IPS-NIHi7 (cell line): Measurements from ENCODE around the gene SERPINA12.

Experiments used
- DNase-seq: peaks from one replicate; pipeline ENCODE4 v3.0.0; 2012; ENCODE audit warnings: mixed read lengths; ENCODE audit errors: extremely low spot score

SERPINA12 gene

GRCh38 chr14:94466706-94467370 is 42.4 kb downstream of the SERPINA12 start:
- no peak for DNase-seq

- DNase-seq, result no peak
Observed at GRCh38 chr14:94465042-94465441, 44.2 kb downstream of the SERPINA12 start.

DNA sequence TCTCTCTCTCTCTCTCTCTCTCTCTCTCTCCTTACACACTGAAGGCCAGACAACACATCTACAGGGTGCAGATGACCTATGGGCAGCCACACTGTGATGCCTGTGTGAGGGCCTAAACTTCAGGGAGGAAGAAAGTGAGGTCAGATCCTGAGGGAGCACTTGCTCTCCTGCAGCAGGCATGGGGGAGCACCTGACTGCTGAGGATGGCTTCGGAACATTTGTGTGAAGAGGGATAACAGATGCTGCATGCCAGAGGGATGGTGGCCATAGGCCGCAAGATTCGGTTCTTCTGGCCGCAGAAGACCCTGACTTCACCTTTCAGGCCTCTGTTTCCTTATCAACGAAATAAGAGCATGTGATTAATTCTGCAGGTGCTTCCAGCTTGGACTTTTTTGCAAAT is 45.0 kb downstream of the SERPINA12 start:
- no peak for DNase-seq

DNA sequence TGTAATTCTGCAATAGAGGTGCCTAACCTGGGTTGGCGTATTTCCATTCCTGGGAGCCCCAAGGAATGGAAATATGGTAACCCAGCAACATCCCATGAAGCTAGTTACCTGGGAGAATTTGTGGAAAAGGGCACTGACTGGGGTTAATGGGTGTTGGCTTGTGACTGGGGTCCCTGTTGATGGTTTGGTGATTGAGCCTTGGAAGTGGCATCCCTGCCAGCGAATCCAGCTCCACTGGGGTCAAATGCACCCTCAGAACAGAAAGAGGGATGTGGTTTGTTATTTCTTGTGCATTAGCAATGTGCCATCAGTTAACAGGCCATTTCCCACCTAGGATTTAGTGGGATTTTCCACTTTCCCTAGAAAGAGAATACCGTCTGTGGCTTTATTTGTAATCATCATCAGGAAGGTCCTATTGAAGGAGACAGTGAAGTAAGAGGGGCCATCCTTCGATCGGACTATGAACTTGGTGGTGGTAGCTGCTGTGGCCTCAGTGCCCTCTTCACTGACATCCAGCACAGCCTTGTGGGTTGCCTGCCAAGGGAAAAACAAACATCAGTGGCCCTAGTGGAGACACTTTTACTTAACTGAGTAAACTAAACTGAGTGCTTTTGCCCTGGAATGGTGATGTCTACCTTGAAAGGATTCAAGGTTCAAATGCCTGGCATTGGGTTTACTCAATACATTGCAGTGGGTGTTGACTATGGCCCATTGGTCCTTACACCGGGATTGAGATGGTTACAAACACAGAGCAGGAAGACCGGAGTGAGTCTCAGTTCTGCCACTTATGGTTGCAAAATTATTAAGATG is 46.3 kb downstream of the SERPINA12 start:
- DNase-seq, result no peak

DNA sequence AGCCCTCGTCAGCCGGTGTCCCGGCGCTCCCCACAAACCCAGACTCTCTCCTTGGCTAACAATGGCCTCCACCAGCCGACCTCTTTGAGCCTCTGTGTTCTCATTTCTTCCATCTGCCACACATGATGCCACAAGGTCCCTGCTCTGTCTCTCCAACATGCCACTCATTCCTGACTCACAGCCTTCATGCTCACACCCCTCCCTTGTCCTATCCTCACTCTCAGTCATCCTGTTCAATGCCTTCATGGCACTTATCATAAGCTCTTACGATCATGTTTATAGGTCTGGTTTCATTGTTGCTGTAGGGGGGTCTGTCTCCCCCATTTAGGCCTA is 47.1 kb downstream of the SERPINA12 start:
- DNase-seq, result no peak

- DNase-seq, result no peak
Observed at GRCh38 chr14:94461526-94462218, 47.6 kb downstream of the SERPINA12 start.

- DNase-seq, result no peak
Observed at GRCh38 chr14:94460631-94461416, 48.4 kb downstream of the SERPINA12 start.

GRCh38 chr14:94458558-94459205 is 50.6 kb downstream of the SERPINA12 start:
- DNase-seq, result no peak

GRCh38 chr14:94458096-94458495 is 51.2 kb downstream of the SERPINA12 start:
- DNase-seq, result no peak

DNA sequence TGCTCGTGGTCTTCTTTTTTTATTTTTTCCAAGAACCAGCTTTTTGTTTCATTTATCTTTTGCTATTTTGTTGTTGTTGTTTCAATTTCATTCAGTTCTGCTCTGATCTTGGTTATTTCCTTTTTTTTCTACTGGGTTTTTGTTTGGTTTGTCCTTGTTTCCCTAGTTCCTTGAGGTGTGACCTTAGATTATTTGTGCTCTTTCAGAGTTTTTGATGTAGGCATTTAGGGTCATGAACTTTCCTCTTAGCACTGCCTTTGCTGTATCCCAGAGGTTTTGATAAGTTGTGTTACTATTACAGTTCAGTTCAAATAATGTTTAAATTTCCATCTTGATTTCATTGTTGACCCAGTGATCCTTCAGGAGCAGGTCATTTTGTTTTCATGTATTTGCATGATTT is 53.3 kb downstream of the SERPINA12 start:
- no peak for DNase-seq

DNA sequence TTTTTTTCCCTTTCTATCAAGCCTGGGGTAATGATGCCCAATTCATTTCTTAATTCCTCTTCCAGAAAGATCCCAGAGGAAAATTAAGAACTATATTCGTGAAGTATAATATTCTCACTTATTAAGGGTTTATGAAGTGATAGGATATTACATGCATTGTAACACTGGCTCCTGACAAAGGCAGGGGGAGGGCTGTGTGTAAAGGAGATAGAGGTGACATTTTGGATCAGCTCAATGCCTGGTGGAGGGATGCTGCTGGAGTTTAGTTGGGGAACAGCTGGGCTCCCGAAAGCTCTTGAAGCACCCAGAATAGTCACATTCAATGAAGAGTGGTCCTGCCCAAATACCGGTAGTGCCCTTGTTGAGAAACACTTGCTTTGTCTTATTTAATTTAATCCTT is 57.4 kb downstream of the SERPINA12 start:
- no peak for DNase-seq

DNA sequence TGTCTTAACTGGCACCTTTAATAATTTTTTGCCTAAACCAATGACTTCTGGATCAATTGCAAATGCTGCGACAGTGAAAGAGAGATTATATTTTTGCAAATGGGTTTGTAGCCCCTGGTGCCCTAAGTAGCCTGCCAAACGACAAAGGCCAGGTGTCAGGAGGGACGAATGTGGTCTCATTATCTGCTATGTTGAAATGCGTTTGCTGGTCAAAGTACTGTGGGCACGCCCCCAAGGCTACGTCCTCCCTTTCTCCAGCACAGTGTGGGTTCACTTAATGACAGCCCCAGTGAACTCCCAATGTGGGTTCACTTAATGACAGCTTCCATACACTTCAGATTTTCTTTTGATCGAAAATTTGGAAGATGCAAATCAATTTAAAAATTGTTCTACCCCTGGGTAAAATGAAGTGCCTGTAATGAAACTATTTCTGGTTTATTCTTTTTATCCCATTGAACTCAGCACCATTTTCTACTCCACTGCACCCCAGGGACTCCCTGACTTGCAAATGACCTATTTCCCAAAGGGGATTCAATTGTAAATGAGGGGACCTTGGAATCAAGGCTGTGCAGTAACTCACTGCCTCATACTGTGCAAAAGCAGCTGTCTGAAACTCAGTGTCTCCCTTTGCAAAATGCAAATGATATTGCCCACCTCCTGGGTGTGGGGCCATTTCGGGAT is 58.0 kb downstream of the SERPINA12 start:
- DNase-seq, result peak; percentile 40

DNA sequence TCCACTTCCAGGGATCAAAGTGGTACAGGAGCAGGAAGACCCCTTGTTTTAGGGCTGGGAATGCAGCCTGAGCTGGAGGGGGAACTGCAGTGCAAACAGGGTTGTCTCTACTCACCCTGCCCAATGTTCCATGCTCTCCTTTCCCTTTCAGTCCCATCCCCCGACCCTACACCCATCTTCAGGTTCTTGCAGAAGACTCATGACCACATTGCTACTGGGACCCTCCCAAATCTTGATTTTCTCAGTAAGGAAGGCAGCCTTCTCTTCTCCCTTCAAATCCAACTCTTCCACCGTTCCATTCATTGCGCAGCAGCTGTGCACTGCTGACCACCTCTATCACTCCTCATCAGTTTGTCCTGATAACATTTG is 58.6 kb downstream of the SERPINA12 start:
- no peak for DNase-seq

- no peak for DNase-seq
Observed at GRCh38 chr14:94449930-94450329, 59.3 kb downstream of the SERPINA12 start.

DNA sequence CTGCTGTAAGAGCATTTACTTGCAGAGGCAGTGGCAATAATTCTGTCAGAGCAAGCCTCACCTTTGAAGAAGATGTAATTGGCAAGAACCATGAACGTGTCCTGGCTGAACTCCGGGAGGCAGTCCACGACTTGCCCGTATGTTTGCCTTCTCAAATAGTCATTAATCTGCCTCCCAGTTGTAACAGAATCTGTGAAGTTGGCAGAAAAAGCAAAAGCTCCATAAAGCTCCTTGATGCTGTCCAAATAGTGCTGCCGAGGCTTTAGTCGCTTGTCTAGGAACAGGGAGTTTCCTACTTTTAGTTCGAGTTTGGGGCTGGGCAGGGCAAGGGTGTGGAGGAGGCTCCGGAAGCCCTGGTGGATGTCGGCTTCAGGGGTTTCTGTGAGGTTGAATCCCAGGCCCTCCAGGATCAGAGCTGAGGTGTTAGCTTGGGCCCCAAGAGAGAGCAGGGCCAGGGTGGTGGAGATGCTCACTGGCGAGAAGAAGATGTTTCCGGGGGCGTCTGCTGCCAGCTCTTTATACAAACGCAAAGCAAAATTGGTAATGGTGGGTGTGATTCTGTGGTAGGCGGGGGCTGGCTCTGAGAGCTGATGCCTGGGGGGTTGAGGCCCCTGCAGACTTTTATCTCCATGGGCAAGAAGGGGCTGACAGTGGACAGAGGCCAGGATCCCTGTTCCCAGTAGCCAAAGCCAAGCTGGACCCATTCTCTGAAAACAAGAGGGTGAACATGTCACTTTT is 61.0 kb downstream of the SERPINA12 start:
- no peak for DNase-seq

GRCh38 chr14:94447206-94447605 is 62.1 kb downstream of the SERPINA12 start:
- no peak for DNase-seq

- DNase-seq, result no peak
Observed at GRCh38 chr14:94446126-94446525, 63.1 kb downstream of the SERPINA12 start.

GRCh38 chr14:94445003-94445402 is 64.3 kb downstream of the SERPINA12 start:
- no peak for DNase-seq

DNA sequence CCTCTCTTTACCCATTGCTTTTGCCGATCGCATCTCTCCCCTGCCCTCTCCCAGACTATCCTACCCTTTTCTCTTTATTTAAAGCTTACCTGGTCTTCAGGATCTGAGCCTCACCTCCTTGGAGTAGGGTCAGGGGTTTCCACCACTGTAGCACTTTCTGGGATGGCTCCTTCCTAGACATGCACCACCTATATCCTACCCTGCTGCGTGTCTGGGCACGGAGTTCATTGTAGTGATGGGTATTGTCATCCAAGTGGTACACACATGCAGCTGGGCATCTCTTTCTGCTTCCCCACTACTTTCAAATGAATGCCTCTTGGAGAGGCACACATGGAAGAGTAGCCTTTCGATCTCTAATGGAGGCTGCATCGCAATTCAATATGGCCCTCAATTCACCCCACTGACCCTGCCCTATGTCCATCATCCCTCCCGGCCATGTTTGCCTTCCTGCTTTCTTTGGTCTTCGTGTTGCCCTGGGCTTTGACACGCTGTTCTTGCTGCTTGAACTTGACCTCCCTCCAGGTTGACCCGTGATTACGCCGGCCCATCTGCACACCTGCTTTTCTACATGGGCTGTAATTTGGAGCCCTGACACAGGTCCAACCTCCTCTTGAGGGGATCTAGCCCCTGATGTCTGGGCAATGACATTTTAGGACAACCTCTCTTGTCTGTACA is 67.6 kb downstream of the SERPINA12 start:
- DNase-seq, result no peak

GRCh38 chr14:94441130-94441529 is 68.1 kb downstream of the SERPINA12 start:
- DNase-seq, result no peak
